HEK293T (cell line): Measurements from ENCODE around the gene AFF1.

Experiments
- BHLHE40 ChIP-seq: fragments of 450-650 bp; IDR thresholded peaks from 2 replicates; pipeline ENCODE4 v1.6.1; 2016; ENCODE audit warnings: mild to moderate bottlenecking, moderate library complexity, borderline replicate concordance
- ELF4 ChIP-seq: fragments of 450-650 bp; IDR thresholded peaks from 2 replicates; pipeline ENCODE4 v1.6.1; 2017; ENCODE audit warnings: antibody characterized with exemption
- FOXK2 ChIP-seq: fragments of 450-650 bp; IDR thresholded peaks from 2 replicates; pipeline ENCODE4 v1.6.1; 2016; ENCODE audit warnings: mild to moderate bottlenecking
- FOXM1 ChIP-seq: fragments of 450-650 bp; IDR thresholded peaks from 2 replicates; pipeline ENCODE4 v1.6.1; 2017; ENCODE audit warnings: mild to moderate bottlenecking, borderline replicate concordance
- HDGF ChIP-seq: fragments of 450-650 bp; IDR thresholded peaks from 2 replicates; pipeline ENCODE4 v1.6.1; 2017; ENCODE audit warnings: antibody characterized with exemption, borderline replicate concordance
- LEF1 ChIP-seq: fragments of 450-650 bp; IDR thresholded peaks from 2 replicates; pipeline ENCODE4 v1.6.1; 2017; ENCODE audit warnings: mild to moderate bottlenecking, borderline replicate concordance
- SP1 ChIP-seq: fragments of 450-650 bp; IDR thresholded peaks from 2 replicates; pipeline ENCODE4 v1.6.1; 2017
- SUZ12 ChIP-seq: fragments of 450-650 bp; IDR thresholded peaks from 2 replicates; pipeline ENCODE4 v1.6.1; 2016; ENCODE audit warnings: mild to moderate bottlenecking
- ZNF384 ChIP-seq: fragments of 450-650 bp; IDR thresholded peaks from 2 replicates; pipeline ENCODE4 v1.6.1; 2016

- TF ChIP-seq SP1 = no peak
- TF ChIP-seq LEF1 = no peak
- TF ChIP-seq ELF4 = no peak
- TF ChIP-seq HDGF = no peak
- no peak for TF ChIP-seq BHLHE40
- TF ChIP-seq SUZ12 = no peak
- TF ChIP-seq FOXM1 = no peak
- no peak for TF ChIP-seq ZNF384
- no peak for TF ChIP-seq FOXK2
These were observed 4.1 kb downstream of the AFF1 start for GRCh38 chr4:86938771-86939520.
